ENCODE results near the gene SLC39A11.

The SLC39A11 gene

GRCh38 chr17:72971226-72971880 lies 121.1 kb downstream of the SLC39A11 start:
- Histone ChIP-seq H3K4me3 (ENCODE audit: low read length in 2 of 2) (no peak overlapping the region), H3K9ac (ENCODE audit: low read depth in 1 of 2, low read length in 2 of 2) (no peak overlapping the region), H3K27ac (ENCODE audit: low read depth in 2 of 2, low read length in 2 of 2) (no peak overlapping the region), H3K9me3 (ENCODE audit: control insufficient read depth in 2 of 2, low read length in 2 of 2) (no peaks in the 10 kb centered on the region), H3K4me1 (ENCODE audit: control insufficient read depth in 2 of 2, insufficient read depth in 2 of 2, low read length in 2 of 2) (no peaks in the 10 kb centered on the region), H3K27me3 (ENCODE audit: control insufficient read depth in 2 of 2, insufficient read depth in 2 of 2, low read length in 2 of 2) (peaks cover 0 to 6% of the 10 kb centered on the region in 2 donors), H3K36me3 (ENCODE audit: control insufficient read depth in 2 of 2, insufficient read depth in 2 of 2, low read length in 2 of 2) (no peaks in the 10 kb centered on the region)

GRCh38 chr17:72970797-72971196 lies 121.7 kb downstream of the SLC39A11 start:
- H3K27me3 ChIP-seq (ENCODE audit: control insufficient read depth in 2 of 2, insufficient read depth in 2 of 2, low read length in 2 of 2): peaks cover 0 to 6% of the 10 kb centered on the region in 2 donors
- no peaks in the 10 kb centered on the region for H3K9me3 ChIP-seq (ENCODE audit: control insufficient read depth in 2 of 2, low read length in 2 of 2)
- H3K4me3 ChIP-seq (ENCODE audit: low read length in 2 of 2): no peak overlapping the region
- no peak overlapping the region for H3K27ac ChIP-seq (ENCODE audit: low read depth in 2 of 2, low read length in 2 of 2)
- H3K9ac ChIP-seq (ENCODE audit: low read depth in 1 of 2, low read length in 2 of 2): no peak overlapping the region
- no peaks in the 10 kb centered on the region for H3K36me3 ChIP-seq (ENCODE audit: control insufficient read depth in 2 of 2, insufficient read depth in 2 of 2, low read length in 2 of 2)
- H3K4me1 ChIP-seq (ENCODE audit: control insufficient read depth in 2 of 2, insufficient read depth in 2 of 2, low read length in 2 of 2): no peaks in the 10 kb centered on the region

GRCh38 chr17:72970246-72970645 lies 122.2 kb downstream of the SLC39A11 start:
- Histone ChIP-seq H3K27ac (ENCODE audit: low read depth in 2 of 2, low read length in 2 of 2) (no peak overlapping the region), H3K27me3 (ENCODE audit: control insufficient read depth in 2 of 2, insufficient read depth in 2 of 2, low read length in 2 of 2) (peaks cover 0 to 6% of the 10 kb centered on the region in 2 donors), H3K4me3 (ENCODE audit: low read length in 2 of 2) (no peak overlapping the region), H3K9ac (ENCODE audit: low read depth in 1 of 2, low read length in 2 of 2) (no peak overlapping the region), H3K4me1 (ENCODE audit: control insufficient read depth in 2 of 2, insufficient read depth in 2 of 2, low read length in 2 of 2) (no peaks in the 10 kb centered on the region), H3K9me3 (ENCODE audit: control insufficient read depth in 2 of 2, low read length in 2 of 2) (no peaks in the 10 kb centered on the region), H3K36me3 (ENCODE audit: control insufficient read depth in 2 of 2, insufficient read depth in 2 of 2, low read length in 2 of 2) (no peaks in the 10 kb centered on the region)

GRCh38 chr17:72969293-72969906 lies 123.1 kb downstream of the SLC39A11 start:
- Histone ChIP-seq H3K27me3 (ENCODE audit: control insufficient read depth in 2 of 2, insufficient read depth in 2 of 2, low read length in 2 of 2) (peaks cover 0 to 6% of the 10 kb centered on the region in 2 donors), H3K36me3 (ENCODE audit: control insufficient read depth in 2 of 2, insufficient read depth in 2 of 2, low read length in 2 of 2) (no peaks in the 10 kb centered on the region), H3K9ac (ENCODE audit: low read depth in 1 of 2, low read length in 2 of 2) (no peak overlapping the region), H3K27ac (ENCODE audit: low read depth in 2 of 2, low read length in 2 of 2) (no peak overlapping the region), H3K9me3 (ENCODE audit: control insufficient read depth in 2 of 2, low read length in 2 of 2) (no peaks in the 10 kb centered on the region), H3K4me3 (ENCODE audit: low read length in 2 of 2) (no peak overlapping the region), H3K4me1 (ENCODE audit: control insufficient read depth in 2 of 2, insufficient read depth in 2 of 2, low read length in 2 of 2) (no peaks in the 10 kb centered on the region)

- no peak overlapping the region for H3K9ac ChIP-seq (ENCODE audit: low read depth in 1 of 2, low read length in 2 of 2)
- no peaks in the 10 kb centered on the region for H3K9me3 ChIP-seq (ENCODE audit: control insufficient read depth in 2 of 2, low read length in 2 of 2)
- no peaks in the 10 kb centered on the region for H3K36me3 ChIP-seq (ENCODE audit: control insufficient read depth in 2 of 2, insufficient read depth in 2 of 2, low read length in 2 of 2)
- no peak overlapping the region for H3K4me3 ChIP-seq (ENCODE audit: low read length in 2 of 2)
- H3K27me3 ChIP-seq (ENCODE audit: control insufficient read depth in 2 of 2, insufficient read depth in 2 of 2, low read length in 2 of 2): peaks cover 0 to 6% of the 10 kb centered on the region in 2 donors
- no peaks in the 10 kb centered on the region for H3K4me1 ChIP-seq (ENCODE audit: control insufficient read depth in 2 of 2, insufficient read depth in 2 of 2, low read length in 2 of 2)
- H3K27ac ChIP-seq (ENCODE audit: low read depth in 2 of 2, low read length in 2 of 2): no peak overlapping the region
These were observed 123.7 kb downstream of the SLC39A11 start for GRCh38 chr17:72968798-72969197.

GRCh38 chr17:72967977-72968585 lies 124.4 kb downstream of the SLC39A11 start:
- Histone ChIP-seq H3K9ac (ENCODE audit: low read depth in 1 of 2, low read length in 2 of 2) (no peak overlapping the region), H3K36me3 (ENCODE audit: control insufficient read depth in 2 of 2, insufficient read depth in 2 of 2, low read length in 2 of 2) (no peaks in the 10 kb centered on the region), H3K27ac (ENCODE audit: low read depth in 2 of 2, low read length in 2 of 2) (no peak overlapping the region)

GRCh38 chr17:72967277-72967970 lies 125.1 kb downstream of the SLC39A11 start:
- Histone ChIP-seq H3K27me3 (ENCODE audit: control insufficient read depth in 2 of 2, insufficient read depth in 2 of 2, low read length in 2 of 2) (peaks cover 0 to 6% of the 10 kb centered on the region in 2 donors), H3K36me3 (ENCODE audit: control insufficient read depth in 2 of 2, insufficient read depth in 2 of 2, low read length in 2 of 2) (no peaks in the 10 kb centered on the region), H3K9me3 (ENCODE audit: control insufficient read depth in 2 of 2, low read length in 2 of 2) (no peaks in the 10 kb centered on the region), H3K9ac (ENCODE audit: low read depth in 1 of 2, low read length in 2 of 2) (no peak overlapping the region), H3K4me3 (ENCODE audit: low read length in 2 of 2) (no peak overlapping the region), H3K4me1 (ENCODE audit: control insufficient read depth in 2 of 2, insufficient read depth in 2 of 2, low read length in 2 of 2) (no peaks in the 10 kb centered on the region), H3K27ac (ENCODE audit: low read depth in 2 of 2, low read length in 2 of 2) (no peak overlapping the region)

More at GRCh38 chr17:72967977-72968585, 124.4 kb downstream of the SLC39A11 start:
- Histone ChIP-seq H3K4me1 (ENCODE audit: control insufficient read depth in 2 of 2, insufficient read depth in 2 of 2, low read length in 2 of 2) (no peaks in the 10 kb centered on the region), H3K4me3 (ENCODE audit: low read length in 2 of 2) (no peak overlapping the region), H3K27me3 (ENCODE audit: control insufficient read depth in 2 of 2, insufficient read depth in 2 of 2, low read length in 2 of 2) (peaks cover 0 to 6% of the 10 kb centered on the region in 2 donors), H3K9me3 (ENCODE audit: control insufficient read depth in 2 of 2, low read length in 2 of 2) (no peaks in the 10 kb centered on the region)

- H3K9me3 ChIP-seq (ENCODE audit: control insufficient read depth in 2 of 2, low read length in 2 of 2): no peaks in the 10 kb centered on the region
- H3K4me1 ChIP-seq (ENCODE audit: control insufficient read depth in 2 of 2, insufficient read depth in 2 of 2, low read length in 2 of 2): no peaks in the 10 kb centered on the region
- no peaks in the 10 kb centered on the region for H3K27me3 ChIP-seq (ENCODE audit: control insufficient read depth in 2 of 2, insufficient read depth in 2 of 2, low read length in 2 of 2)
- H3K36me3 ChIP-seq (ENCODE audit: control insufficient read depth in 2 of 2, insufficient read depth in 2 of 2, low read length in 2 of 2): no peaks in the 10 kb centered on the region
- H3K4me3 ChIP-seq (ENCODE audit: low read length in 2 of 2): no peak overlapping the region
- no peak overlapping the region for H3K27ac ChIP-seq (ENCODE audit: low read depth in 2 of 2, low read length in 2 of 2)
- H3K9ac ChIP-seq (ENCODE audit: low read depth in 1 of 2, low read length in 2 of 2): no peak overlapping the region
These were observed 130.4 kb downstream of the SLC39A11 start for GRCh38 chr17:72962106-72962505.

- Histone ChIP-seq H3K27me3 (ENCODE audit: control insufficient read depth in 2 of 2, insufficient read depth in 2 of 2, low read length in 2 of 2) (no peaks in the 10 kb centered on the region), H3K4me1 (ENCODE audit: control insufficient read depth in 2 of 2, insufficient read depth in 2 of 2, low read length in 2 of 2) (no peaks in the 10 kb centered on the region), H3K4me3 (ENCODE audit: low read length in 2 of 2) (no peak overlapping the region), H3K9me3 (ENCODE audit: control insufficient read depth in 2 of 2, low read length in 2 of 2) (no peaks in the 10 kb centered on the region), H3K9ac (ENCODE audit: low read depth in 1 of 2, low read length in 2 of 2) (no peak overlapping the region), H3K27ac (ENCODE audit: low read depth in 2 of 2, low read length in 2 of 2) (no peak overlapping the region), H3K36me3 (ENCODE audit: control insufficient read depth in 2 of 2, insufficient read depth in 2 of 2, low read length in 2 of 2) (no peaks in the 10 kb centered on the region)
These were observed 136.9 kb downstream of the SLC39A11 start for GRCh38 chr17:72955391-72956140.

All from mucosa of rectum (tissue), 2 donors.